GM11168 (cell line): ENCODE data around the gene TMEM88.

ENCODE experiments used
- in situ Hi-C: fragments of 300-500 bp; cut with MboI; formaldehyde crosslinking; loops from one replicate; pipeline ENCODE4 v1.12.0; 2022; ENCODE audit warnings: low sequenced_read_pairs; ENCODE audit not compliant: unreplicated experiment

Gene TMEM88

DNA sequence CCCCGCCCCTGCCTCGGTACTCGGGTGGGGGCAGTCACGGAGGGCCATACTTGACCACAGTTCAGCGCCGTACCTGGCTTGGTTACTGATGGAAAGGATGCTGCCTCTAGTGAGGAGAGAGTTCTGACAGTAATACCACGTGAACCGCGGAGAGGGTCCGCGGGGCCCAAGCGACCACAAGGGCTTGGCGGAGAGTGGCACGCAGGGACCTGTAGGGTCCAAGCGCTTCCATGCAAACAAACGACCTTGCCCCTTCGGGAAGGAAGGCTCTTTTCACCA is 11.7 kb upstream of the TMEM88 start:
- in situ Hi-C loops = no loop called here

DNA sequence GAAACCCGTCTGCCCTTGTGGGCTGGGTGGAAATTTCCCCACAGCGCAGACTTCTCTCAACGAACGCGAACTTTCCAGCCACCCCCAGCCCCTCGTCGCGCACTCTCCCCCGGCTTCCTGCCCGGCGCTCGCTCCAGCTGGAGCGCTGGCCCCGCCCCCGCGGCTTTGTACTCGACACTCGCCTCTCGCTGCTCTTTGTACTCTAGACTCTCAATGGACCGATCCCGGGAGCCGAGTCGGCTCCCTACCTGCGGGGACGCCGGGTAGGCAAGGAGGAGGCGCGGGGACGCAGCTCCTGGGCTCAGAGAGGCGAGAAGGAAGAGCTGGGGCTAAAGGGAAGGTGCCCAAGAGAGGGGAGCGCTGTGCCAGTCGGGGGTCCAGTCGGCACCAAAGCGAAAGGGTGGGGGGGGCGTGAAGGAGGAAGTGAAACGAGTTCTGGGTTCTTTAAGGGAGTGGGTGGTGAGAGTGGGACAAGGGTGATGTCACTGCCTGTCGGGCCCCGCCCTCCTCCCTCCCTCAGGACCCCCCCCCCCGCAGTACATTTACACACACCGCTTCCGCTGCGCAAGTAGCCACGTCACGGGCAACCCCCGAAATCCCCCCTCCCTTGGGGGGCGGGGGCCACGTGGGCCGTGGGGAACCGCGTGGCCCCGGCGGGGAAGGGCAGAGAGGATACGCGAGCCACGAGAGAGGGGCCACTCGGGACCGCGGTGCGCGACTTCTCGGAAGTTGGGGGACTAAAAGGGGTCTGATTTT is 11.2 kb upstream of the TMEM88 start:
- in situ Hi-C loops = no loop called here

DNA sequence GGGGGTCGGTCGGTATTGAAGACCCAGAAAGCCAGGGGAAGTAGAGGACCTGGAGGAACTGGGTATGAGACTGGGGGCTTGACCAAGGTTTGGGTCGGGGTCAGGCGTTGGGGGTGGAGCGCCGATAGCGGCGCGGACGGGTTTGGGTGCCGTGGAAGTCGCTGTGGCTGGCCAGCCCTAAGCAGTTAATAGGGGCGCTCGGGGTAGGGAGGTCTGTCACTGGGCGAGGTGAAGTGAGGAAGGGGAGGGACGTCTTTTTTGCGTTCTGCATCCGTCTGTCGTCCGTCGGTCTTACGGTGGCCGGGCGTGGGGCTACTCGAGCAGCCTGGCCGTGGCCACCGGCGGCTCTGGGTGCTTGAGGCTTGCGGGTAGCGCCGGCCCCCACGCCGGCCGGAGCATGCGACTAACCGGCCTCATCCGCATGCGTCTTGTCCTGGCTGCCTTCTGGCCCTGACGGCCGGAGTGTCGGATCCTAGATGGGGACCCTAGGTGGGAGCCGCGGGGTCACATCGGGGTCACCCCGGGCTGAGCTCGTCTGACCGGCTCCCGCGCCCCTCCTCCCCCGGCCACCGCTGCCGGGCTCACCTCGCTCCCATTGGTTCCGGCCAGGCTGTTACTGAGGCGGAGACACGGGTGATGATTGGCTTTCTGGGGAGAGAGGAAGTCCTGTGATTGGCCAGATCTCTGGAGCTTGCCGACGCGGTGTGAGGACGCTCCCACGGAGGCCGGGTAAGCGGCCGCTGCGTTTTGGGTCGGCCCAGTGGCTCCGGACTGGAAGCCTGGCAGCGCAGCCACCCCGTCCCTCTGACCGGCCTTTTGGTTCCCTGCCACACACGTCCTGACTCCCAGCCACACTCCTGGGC is 10.3 kb upstream of the TMEM88 start:
- in situ Hi-C loops = no loop called here

DNA sequence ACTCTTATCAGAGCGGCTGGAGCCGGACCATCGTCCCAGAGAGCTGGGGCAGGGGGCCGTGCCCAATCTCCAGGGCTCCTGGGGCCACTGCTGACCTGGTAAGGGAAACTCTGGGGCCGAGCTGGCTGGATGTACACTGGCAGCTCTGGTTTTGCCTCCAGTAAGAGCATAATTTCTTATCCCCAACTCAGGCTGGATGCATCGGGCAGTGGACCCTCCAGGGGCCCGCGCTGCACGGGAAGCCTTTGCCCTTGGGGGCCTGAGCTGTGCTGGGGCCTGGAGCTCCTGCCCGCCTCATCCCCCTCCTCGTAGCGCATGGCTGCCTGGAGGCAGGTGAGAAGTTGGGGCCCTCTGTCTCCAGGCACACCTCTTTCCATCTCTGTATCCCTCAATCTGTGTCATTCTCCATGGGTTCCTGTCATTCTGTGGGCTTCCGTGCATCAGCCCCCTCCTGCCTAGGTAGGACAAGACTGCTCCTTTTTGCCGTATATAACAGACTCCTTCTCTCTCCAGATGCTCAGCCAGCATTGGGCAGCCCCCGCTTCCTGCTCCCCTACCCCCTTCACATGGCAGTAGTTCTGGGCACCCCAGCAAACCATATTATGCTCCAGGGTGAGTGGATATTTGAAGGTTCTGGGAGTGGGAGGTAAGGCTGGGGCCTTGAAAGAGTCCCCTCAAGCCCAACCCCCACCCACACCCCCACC is 9.4 kb upstream of the TMEM88 start:
- in situ Hi-C loops = no loop called here

DNA sequence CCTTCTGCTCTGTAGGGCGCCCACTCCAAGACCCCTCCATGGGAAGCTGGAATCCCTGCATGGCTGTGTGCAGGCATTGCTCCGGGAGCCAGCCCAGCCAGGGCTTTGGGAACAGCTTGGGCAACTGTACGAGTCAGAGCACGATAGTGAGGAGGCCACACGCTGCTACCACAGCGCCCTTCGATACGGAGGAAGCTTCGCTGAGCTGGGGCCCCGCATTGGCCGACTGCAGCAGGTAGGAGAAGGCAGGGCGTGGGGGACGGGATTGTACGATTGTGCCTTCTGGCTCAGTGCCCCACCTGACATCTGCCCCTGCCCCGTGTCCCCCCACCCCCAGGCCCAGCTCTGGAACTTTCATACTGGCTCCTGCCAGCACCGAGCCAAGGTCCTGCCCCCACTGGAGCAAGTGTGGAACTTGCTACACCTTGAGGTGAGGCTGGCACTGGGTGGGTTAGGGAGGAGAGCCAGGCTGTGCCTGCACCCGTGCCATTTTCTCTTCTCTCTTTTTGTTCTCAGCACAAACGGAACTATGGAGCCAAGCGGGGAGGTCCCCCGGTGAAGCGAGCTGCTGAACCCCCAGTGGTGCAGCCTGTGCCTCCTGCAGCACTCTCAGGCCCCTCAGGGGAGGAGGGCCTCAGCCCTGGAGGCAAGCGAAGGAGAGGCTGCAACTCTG is 8.7 kb upstream of the TMEM88 start:
- in situ Hi-C loops = no loop called here

DNA sequence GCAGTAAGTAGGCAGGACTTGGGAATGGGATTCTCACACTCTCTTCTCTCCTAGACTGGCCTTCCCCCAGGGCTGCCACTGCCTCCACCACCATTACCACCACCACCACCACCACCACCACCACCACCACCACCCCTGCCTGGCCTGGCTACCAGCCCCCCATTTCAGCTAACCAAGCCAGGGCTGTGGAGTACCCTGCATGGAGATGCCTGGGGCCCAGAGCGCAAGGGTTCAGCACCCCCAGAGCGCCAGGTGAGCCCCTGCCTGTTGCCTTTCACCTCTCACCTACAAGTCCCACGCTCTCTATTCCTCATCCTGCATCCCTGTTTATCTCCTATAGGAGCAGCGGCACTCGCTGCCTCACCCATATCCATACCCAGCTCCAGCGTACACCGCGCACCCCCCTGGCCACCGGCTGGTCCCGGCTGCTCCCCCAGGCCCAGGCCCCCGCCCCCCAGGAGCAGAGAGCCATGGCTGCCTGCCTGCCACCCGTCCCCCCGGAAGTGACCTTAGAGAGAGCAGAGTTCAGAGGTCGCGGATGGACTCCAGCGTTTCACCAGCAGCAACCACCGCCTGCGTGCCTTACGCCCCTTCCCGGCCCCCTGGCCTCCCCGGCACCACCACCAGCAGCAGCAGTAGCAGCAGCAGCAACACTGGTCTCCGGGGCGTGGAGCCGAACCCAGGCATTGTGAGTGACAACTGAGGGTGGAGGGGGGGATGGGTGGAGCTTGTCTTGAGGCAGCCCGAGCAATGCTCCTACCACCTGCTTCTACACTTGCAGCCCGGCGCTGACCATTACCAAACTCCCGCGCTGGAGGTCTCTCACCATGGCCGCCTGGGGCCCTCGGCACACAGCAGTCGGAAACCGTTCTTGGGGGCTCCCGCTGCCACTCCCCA is 7.9 kb upstream of the TMEM88 start:
- in situ Hi-C loops = no loop called here

DNA sequence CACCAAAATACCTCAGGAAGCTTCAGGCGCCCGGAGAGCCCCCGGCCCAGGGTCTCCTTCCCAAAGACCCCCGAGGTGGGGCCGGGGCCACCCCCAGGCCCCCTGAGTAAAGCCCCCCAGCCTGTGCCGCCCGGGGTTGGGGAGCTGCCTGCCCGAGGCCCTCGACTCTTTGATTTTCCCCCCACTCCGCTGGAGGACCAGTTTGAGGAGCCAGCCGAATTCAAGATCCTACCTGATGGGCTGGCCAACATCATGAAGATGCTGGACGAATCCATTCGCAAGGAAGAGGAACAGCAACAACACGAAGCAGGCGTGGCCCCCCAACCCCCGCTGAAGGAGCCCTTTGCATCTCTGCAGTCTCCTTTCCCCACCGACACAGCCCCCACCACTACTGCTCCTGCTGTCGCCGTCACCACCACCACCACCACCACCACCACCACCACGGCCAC is 6.7 kb upstream of the TMEM88 start:
- in situ Hi-C loops = no loop called here

DNA sequence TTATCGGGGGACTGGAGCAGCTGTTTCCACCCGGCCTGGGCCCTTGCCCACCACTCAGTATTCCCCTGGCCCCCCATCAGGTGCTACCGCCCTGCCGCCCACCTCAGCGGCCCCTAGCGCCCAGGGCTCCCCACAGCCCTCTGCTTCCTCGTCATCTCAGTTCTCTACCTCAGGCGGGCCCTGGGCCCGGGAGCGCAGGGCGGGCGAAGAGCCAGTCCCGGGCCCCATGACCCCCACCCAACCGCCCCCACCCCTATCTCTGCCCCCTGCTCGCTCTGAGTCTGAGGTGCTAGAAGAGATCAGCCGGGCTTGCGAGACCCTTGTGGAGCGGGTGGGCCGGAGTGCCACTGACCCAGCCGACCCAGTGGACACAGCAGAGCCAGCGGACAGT is 6.1 kb upstream of the TMEM88 start:
- in situ Hi-C loops = no loop called here

DNA sequence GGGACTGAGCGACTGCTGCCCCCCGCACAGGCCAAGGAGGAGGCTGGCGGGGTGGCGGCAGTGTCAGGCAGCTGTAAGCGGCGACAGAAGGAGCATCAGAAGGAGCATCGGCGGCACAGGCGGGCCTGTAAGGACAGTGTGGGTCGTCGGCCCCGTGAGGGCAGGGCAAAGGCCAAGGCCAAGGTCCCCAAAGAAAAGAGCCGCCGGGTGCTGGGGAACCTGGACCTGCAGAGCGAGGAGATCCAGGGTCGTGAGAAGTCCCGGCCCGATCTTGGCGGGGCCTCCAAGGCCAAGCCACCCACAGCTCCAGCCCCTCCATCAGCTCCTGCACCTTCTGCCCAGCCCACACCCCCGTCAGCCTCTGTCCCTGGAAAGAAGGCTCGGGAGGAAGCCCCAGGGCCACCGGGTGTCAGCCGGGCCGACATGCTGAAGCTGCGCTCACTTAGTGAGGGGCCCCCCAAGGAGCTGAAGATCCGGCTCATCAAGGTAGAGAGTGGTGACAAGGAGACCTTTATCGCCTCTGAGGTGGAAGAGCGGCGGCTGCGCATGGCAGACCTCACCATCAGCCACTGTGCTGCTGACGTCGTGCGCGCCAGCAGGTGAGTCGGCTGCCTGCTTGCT is 5.6 kb upstream of the TMEM88 start:
- in situ Hi-C loops = no loop called here

DNA sequence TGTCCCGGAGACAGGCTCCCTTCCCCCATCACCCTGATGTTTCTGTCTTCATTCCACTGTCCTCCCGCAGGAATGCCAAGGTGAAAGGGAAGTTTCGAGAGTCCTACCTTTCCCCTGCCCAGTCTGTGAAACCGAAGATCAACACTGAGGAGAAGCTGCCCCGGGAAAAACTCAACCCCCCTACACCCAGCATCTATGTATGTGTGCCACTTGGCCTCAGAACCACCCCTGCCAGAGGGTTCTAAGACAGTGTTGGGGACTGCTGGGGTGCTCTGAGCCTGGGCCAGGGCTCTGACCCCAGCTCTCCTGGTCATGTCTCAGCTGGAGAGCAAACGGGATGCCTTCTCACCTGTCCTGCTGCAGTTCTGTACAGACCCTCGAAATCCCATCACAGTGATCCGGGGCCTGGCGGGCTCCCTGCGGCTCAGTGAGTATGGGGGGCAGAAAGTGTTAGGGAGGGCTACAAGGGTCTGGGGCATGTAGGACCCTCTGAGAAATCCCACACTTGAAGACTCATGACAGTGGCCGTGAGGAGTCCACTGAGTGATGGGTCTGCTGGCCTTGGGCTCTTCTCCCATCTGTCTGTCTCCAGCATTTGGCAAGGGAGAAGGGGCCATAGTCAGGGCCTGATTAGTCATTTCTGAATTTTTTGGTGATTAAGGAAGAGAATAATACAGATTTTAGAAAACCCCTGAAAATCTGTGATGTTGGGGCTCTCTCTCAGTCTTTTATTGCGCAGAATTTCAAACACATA is 4.9 kb upstream of the TMEM88 start:
- in situ Hi-C loops = no loop called here

DNA sequence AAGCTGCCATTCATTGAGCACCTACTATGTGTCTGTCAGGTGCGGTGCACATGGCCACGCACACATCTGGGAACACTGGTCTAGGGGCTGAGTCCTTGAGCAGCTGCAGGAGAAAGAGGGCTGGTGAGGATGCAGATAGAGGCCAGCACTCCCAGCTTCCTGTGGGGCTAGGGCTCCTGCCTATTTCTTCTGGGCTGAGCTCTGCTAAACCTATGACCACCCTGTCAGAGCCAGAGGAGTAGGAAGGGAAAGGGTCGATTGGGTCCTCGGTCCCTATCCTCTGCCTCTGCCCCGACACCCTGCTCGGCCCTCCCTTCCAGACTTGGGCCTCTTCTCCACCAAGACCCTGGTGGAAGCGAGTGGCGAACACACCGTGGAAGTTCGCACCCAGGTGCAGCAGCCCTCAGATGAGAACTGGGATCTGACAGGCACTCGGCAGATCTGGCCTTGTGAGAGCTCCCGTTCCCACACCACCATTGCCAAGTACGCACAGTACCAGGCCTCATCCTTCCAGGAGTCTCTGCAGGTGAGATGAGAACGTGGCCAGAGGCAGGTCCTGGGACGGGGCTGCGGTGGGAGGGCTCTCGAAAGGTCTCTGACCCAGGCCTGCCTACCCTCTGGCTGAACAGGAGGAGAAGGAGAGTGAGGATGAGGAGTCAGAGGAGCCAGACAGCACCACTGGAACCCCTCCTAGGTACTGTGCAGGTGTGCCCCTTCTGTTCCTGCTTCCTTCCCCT is 4.0 kb upstream of the TMEM88 start:
- in situ Hi-C loops = no loop called here

DNA sequence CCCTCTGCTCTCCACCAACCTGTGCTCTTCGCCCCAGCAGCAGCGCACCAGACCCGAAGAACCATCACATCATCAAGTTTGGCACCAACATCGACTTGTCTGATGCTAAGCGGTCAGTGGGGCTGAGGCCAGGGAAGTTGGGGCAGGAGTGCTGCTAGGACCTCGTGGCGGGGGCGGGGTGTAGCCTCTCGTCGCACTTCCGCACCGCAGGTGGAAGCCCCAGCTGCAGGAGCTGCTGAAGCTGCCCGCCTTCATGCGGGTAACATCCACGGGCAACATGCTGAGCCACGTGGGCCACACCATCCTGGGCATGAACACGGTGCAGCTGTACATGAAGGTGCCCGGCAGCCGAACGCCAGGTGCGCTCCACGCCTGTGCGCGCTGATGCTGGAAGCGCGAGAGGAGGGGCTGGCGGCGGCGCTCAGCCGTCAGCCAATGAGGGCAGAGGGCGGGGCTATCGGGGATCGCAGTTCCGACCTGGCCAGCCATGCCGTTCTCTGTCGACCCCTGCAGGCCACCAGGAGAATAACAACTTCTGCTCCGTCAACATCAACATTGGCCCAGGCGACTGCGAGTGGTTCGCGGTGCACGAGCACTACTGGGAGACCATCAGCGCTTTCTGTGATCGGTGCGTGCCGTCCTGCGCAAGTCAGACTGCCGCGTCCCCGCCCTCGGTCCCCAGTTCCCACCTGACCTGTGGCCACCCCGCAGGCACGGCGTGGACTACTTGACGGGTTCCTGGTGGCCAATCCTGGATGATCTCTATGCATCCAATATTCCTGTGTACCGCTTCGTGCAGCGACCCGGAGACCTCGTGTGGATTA is 3.2 kb upstream of the TMEM88 start:
- in situ Hi-C loops = no loop called here

DNA sequence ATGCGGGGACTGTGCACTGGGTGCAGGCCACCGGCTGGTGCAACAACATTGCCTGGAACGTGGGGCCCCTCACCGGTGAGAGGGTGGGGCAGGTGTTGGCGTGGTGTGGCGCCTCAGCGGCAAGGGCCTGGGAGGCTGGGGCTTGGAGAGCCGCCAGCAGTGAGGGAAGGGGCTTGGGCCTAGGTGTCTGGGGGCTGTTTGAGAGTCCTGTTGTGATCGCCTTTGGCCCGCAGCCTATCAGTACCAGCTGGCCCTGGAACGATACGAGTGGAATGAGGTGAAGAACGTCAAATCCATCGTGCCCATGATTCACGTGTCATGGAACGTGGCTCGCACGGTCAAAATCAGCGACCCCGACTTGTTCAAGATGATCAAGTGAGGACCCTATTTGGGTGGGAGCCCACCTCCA is 2.6 kb upstream of the TMEM88 start:
- in situ Hi-C loops = no loop called here

DNA sequence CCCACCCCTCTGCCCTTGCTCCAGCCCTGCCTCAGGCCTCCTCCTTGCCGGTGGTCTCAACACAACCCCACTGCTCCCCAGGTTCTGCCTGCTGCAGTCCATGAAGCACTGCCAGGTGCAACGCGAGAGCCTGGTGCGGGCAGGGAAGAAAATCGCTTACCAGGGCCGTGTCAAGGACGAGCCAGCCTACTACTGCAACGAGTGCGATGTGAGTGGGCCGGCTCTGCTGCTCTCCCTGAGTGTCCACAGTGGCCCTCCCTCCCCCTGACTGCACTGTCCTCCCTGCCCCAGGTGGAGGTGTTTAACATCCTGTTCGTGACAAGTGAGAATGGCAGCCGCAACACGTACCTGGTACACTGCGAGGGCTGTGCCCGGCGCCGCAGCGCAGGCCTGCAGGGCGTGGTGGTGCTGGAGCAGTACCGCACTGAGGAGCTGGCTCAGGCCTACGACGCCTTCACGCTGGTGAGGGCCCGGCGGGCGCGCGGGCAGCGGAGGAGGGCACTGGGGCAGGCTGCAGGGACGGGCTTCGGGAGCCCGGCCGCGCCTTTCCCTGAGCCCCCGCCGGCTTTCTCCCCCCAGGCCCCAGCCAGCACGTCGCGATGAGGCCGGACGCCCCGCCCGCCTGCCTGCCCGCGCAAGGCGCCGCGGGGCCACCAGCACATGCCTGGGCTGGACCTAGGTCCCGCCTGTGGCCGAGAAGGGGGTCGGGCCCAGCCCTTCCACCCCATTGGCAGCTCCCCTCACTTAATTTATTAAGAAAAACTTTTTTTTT is 1.8 kb upstream of the TMEM88 start:
- in situ Hi-C loops = no loop called here

DNA sequence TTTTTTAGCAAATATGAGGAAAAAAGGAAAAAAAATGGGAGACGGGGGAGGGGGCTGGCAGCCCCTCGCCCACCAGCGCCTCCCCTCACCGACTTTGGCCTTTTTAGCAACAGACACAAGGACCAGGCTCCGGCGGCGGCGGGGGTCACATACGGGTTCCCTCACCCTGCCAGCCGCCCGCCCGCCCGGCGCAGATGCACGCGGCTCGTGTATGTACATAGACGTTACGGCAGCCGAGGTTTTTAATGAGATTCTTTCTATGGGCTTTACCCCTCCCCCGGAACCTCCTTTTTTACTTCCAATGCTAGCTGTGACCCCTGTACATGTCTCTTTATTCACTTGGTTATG is 1.2 kb upstream of the TMEM88 start:
- in situ Hi-C loops = no loop called here

DNA sequence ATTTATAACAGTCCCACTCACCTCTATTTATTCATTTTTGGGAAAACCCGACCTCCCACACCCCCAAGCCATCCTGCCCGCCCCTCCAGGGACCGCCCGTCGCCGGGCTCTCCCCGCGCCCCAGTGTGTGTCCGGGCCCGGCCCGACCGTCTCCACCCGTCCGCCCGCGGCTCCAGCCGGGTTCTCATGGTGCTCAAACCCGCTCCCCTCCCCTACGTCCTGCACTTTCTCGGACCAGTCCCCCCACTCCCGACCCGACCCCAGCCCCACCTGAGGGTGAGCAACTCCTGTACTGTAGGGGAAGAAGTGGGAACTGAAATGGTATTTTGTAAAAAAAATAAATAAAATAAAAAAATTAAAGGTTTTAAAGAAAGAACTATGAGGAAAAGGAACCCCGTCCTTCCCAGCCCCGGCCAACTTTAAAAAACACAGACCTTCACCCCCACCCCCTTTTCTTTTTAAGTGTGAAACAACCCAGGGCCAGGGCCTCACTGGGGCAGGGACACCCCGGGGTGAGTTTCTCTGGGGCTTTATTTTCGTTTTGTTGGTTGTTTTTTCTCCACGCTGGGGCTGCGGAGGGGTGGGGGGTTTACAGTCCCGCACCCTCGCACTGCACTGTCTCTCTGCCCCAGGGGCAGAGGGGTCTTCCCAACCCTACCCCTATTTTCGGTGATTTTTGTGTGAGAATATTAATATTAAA is 638 bp upstream of the TMEM88 start:
- in situ Hi-C loops = no loop called here
